Measurements from ENCODE around the gene CHRD. TPM values are rescaled to one million over a fixed set of nuclear protein-coding genes. Genes with fewer than 3 reads are reported as not detected.

CHRD gene
- total RNA-seq, 1 experiment from 2014 or later, result 2.7 TPM

GRCh38 chr3:184439096-184439495 lies 59.2 kb downstream of the CHRD start:
- Mint-ChIP-seq H3K27me3 (ENCODE audit: low read depth) (no peaks in the 10 kb centered on the region), H3K27ac (no peak overlapping the region), H3K9me3 (peaks cover 8% of the 10 kb centered on the region), H3K4me3 (no peak overlapping the region), H3K36me3 (no peaks in the 10 kb centered on the region), H3K4me1 (peaks cover 8% of the 10 kb centered on the region)
- ATAC-seq (no peak), DNase-seq (ENCODE audit: low spot score) (no peak)
- no peak for TF ChIP-seq MXD4 (CRISPR knock-in tag; IDR thresholded peaks at IDR 0.05; ENCODE audit: borderline replicate concordance)
- no peak for TF ChIP-seq ZSCAN18 (CRISPR knock-in tag; IDR thresholded peaks at IDR 0.05)
- no peak for TF ChIP-seq NFE2L1 (CRISPR knock-in tag; IDR thresholded peaks at IDR 0.05)
- no peak for TF ChIP-seq ESRRA (CRISPR knock-in tag; IDR thresholded peaks at IDR 0.05; ENCODE audit: borderline replicate concordance)
- ChIA-PET POLR2A (no interaction called here), CTCF (interaction anchor here (0.7 to 1.5 kb wide), 2 partner anchors 68 to 100 kb away, joined by 3 to 6 read pairs; no protein-coding TSS in a partner anchor)

Other genes with a start within 250 kb of the CHRD start
- 36.6 to 42.3 TPM (median 38.0 TPM) in 3 replicates for gene EIF2B5, start 244.7 kb upstream of the CHRD start, total RNA-seq (2021)
- 64.5 to 76.2 TPM (median 66.5 TPM) in 3 replicates for gene DVL3, start 224.7 kb upstream of the CHRD start, total RNA-seq (2021)
- 370 to 399 TPM (median 383 TPM) in 3 replicates for gene AP2M1, start 205.2 kb upstream of the CHRD start, total RNA-seq (2021)
- gene ABCF3, start 193.9 kb upstream of the CHRD start, total RNA-seq (2021), result 49.7 to 63.6 TPM (median 50.0 TPM) in 3 replicates
- gene VWA5B2, start 150.5 kb upstream of the CHRD start, total RNA-seq (2021), result 0.44 to 0.57 TPM (median 0.55 TPM) in 3 replicates
- 57.3 to 60.0 TPM (median 58.7 TPM) in 3 replicates for gene ALG3, start 131.1 kb upstream of the CHRD start, total RNA-seq (2021)
- gene EEF1AKMT4, start 130.4 kb upstream of the CHRD start, total RNA-seq (2021), result 11.3 to 11.8 TPM (median 11.4 TPM) in 3 replicates
- 10.5 to 13.1 TPM (median 11.5 TPM) in 3 replicates for gene CAMK2N2, start 118.5 kb upstream of the CHRD start, total RNA-seq (2021)
- gene ECE2, start 104.0 kb upstream of the CHRD start, total RNA-seq (2021), result 0.46 to 1.2 TPM (median 0.64 TPM) in 3 replicates
- 303 to 359 TPM (median 320 TPM) in 3 replicates for gene PSMD2, start 80.8 kb upstream of the CHRD start, total RNA-seq (2021)
- gene EIF4G1, start 65.4 kb upstream of the CHRD start, total RNA-seq (2021), result 411 to 557 TPM (median 439 TPM) in 3 replicates
- gene FAM131A, start 42.5 kb upstream of the CHRD start, total RNA-seq (2021), result 20.3 to 23.0 TPM (median 20.4 TPM) in 3 replicates
- 15.7 to 22.6 TPM (median 17.0 TPM) in 3 replicates for gene CLCN2, start 18.4 kb upstream of the CHRD start, total RNA-seq (2021)
- gene POLR2H, start 18.3 kb upstream of the CHRD start, total RNA-seq (2021), result 117 to 133 TPM (median 118 TPM) in 3 replicates
- gene THPO, start 1.8 kb upstream of the CHRD start, total RNA-seq (2021), result 0.55 to 1.4 TPM (median 1.0 TPM) in 3 replicates
- gene EPHB3, start 181.7 kb downstream of the CHRD start, total RNA-seq (2021), result 5.3 to 11.4 TPM (median 6.3 TPM) in 3 replicates